Neural cell (in vitro differentiated cells): Measurements from ENCODE around the gene LCAT. TPM values are rescaled to one million over a fixed set of nuclear protein-coding genes. Genes with fewer than 3 reads are reported as not detected.

ENCODE experiments used
- H2AFZ ChIP-seq: fragments of 200-600, 300-800 bp; sonication (generic), shearing (Covaris generic); 2 replicates; pipeline ENCODE4 v1.6.0; 2014; ENCODE audit warnings: low read depth, mild to moderate bottlenecking, antibody characterized with exemption, low read length, moderate library complexity
- H3F3A ChIP-seq: fragments of 200-600 bp; shearing (Covaris generic); 2 replicates; pipeline ENCODE4 v1.6.1; 2016; ENCODE audit warnings: mild to moderate bottlenecking, moderate library complexity, mixed read lengths, antibody characterized with exemption, low read length; ENCODE audit not compliant: insufficient read depth, poor library complexity, severe bottlenecking
- H3K27ac ChIP-seq: fragments of 200-600, 300-800 bp; sonication (generic), shearing (Covaris generic); 2 replicates; pipeline ENCODE4 v1.5.1; 2014; ENCODE audit warnings: mild to moderate bottlenecking, low read length, moderate library complexity
- H3K27me3 ChIP-seq: fragments of 300-800, 200-600 bp; sonication (generic), shearing (Covaris generic); 2 replicates; pipeline ENCODE4 v1.6.0; 2014; ENCODE audit warnings: mild to moderate bottlenecking, low read depth, low read length, moderate library complexity; ENCODE audit not compliant: insufficient read depth
- H3K36me3 ChIP-seq: fragments of 300-800, 200-600 bp; sonication (generic), shearing (Covaris generic); 2 replicates; pipeline ENCODE4 v1.5.1; 2014; ENCODE audit warnings: mild to moderate bottlenecking, antibody characterized with exemption, low read length, moderate library complexity; ENCODE audit not compliant: insufficient read depth
- H3K4me2 ChIP-seq: fragments of 300-800, 200-600 bp; sonication (generic), shearing (Covaris generic); 2 replicates; pipeline ENCODE4 v1.6.0; 2014; ENCODE audit warnings: mild to moderate bottlenecking, low read length
- H3K4me3 ChIP-seq: fragments of 300-800, 200-600 bp; sonication (generic), shearing (Covaris generic); 2 replicates; pipeline ENCODE4 v1.5.1; 2014; ENCODE audit warnings: mild to moderate bottlenecking, low read length, moderate library complexity
- H3K79me2 ChIP-seq: fragments of 200-600 bp; shearing (Covaris generic); replicated peaks from 2 replicates; pipeline ENCODE4 v1.6.0; 2014; ENCODE audit warnings: mild to moderate bottlenecking, low read length, moderate library complexity; ENCODE audit not compliant: insufficient read depth
- H3K9ac ChIP-seq: fragments of 300-800, 200-600 bp; sonication (generic), shearing (Covaris generic); 2 replicates; pipeline ENCODE4 v1.6.1; 2016; ENCODE audit warnings: mild to moderate bottlenecking, low read length, mixed read lengths
- H3K9me2 ChIP-seq: fragments of 200-600 bp; shearing (Covaris generic); 2 replicates; pipeline ENCODE4 v1.6.1; 2016; ENCODE audit warnings: mild to moderate bottlenecking, low read length, mixed read lengths; ENCODE audit not compliant: insufficient read depth
- H3K9me3 ChIP-seq: fragments of 200-600, 300-800 bp; sonication (generic), shearing (Covaris generic); 2 replicates; pipeline ENCODE4 v1.6.1; 2016; ENCODE audit warnings: mild to moderate bottlenecking, mixed run types, low read length, moderate library complexity, mixed read lengths
- H4K20me1 ChIP-seq: fragments of 200-600 bp; shearing (Covaris generic); 2 replicates; pipeline ENCODE4 v1.6.1; 2016; ENCODE audit warnings: mild to moderate bottlenecking, mixed run types; ENCODE audit not compliant: insufficient read depth
- EP300 ChIP-seq: fragments of 450-650 bp; conservative IDR thresholded peaks from 2 replicates; pipeline ENCODE4 v1.6.1; 2014; ENCODE audit warnings: antibody characterized with exemption, mild to moderate bottlenecking, moderate library complexity; ENCODE audit not compliant: poor library complexity, severe bottlenecking
- EZH2 ChIP-seq: fragments of 200-600, 300-800 bp; shearing (Covaris generic), sonication (generic); IDR thresholded peaks from 2 replicates; pipeline ENCODE4 v1.6.1; 2014; ENCODE audit warnings: antibody characterized with exemption, low read length, borderline replicate concordance, mild to moderate bottlenecking; ENCODE audit not compliant: insufficient read depth, poor library complexity, severe bottlenecking
- MXI1 ChIP-seq: fragments of 450-650 bp; conservative IDR thresholded peaks from 2 replicates; pipeline ENCODE4 v1.6.1; 2014; ENCODE audit warnings: antibody characterized with exemption, mild to moderate bottlenecking; ENCODE audit not compliant: poor library complexity, severe bottlenecking
- POLR2AphosphoS5 ChIP-seq: IDR thresholded peaks from 2 replicates; pipeline ENCODE4 v1.6.1; 2012
- RAD21 ChIP-seq: fragments of 450-650 bp; conservative IDR thresholded peaks from 2 replicates; pipeline ENCODE4 v1.6.1; 2014; ENCODE audit warnings: antibody characterized with exemption, mild to moderate bottlenecking, moderate library complexity
- SMC3 ChIP-seq: fragments of 450-650 bp; conservative IDR thresholded peaks from 2 replicates; pipeline ENCODE4 v1.6.1; 2014; ENCODE audit warnings: antibody characterized with exemption, mild to moderate bottlenecking, moderate library complexity; ENCODE audit not compliant: poor library complexity
- TAF1 ChIP-seq: IDR thresholded peaks from 2 replicates; pipeline ENCODE4 v1.6.1; 2012; ENCODE audit warnings: low read depth
- polyA plus RNA-seq: library from polyadenylated mRNA; depleted of rRNA; stranded (reverse); fragments of >200 nt; gene quantifications from 2 replicates; pipeline ENCODE4 v1.2.3, GENCODE V29; 2014
- TF ChIP-seq, protein P1 (sequence below): IDR thresholded peaks from 2 replicates; pipeline ENCODE4 v1.6.1; 2012; ENCODE audit warnings: borderline replicate concordance
- TF ChIP-seq, protein P2 (sequence below): fragments of 450-650 bp; IDR thresholded peaks from 2 replicates; pipeline ENCODE4 v1.5.1; 2014; ENCODE audit warnings: antibody characterized with exemption, mild to moderate bottlenecking, moderate library complexity; ENCODE audit not compliant: poor library complexity, severe bottlenecking

LCAT gene
- polyA plus RNA-seq, 1 donor from 2014 or later: 0.32 TPM

DNA sequence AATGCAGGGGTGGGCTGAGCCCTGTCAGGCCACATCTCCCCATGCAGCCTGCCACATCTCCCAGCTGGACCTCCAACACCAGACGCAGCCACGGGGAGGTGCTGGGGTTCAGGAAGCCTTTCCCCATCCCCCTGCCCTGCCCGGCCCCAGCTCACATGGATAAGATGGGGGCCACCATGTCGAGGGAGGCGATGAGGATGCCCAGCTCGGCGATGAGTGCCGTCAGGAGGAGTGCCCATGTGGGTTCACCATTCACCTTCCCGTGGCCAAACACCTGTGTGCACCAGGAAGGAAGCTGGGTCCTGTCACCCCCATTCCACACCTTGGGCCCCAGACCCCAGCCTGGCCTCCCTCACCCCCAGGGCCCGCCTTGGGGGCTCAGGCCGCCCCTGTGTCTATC, 5.7 kb upstream of the LCAT start:
- no peaks in the 10 kb centered on the region for H3F3A ChIP-seq
- no peak overlapping the region for H2AFZ ChIP-seq
- no peak overlapping the region for H3K4me2 ChIP-seq
- H3K79me2 ChIP-seq: no peaks in the 10 kb centered on the region
- H3K27ac ChIP-seq: no peak overlapping the region
- no peaks in the 10 kb centered on the region for H3K36me3 ChIP-seq
- H3K27me3 ChIP-seq: no peaks in the 10 kb centered on the region
- no peaks in the 10 kb centered on the region for H3K9me3 ChIP-seq
- no peaks in the 10 kb centered on the region for H3K9me2 ChIP-seq
- TF ChIP-seq TAF1 (no peak), SMC3 (no peak), MXI1 (no peak), POLR2AphosphoS5 (no peak), EP300 (no peak), RAD21 (no peak), EZH2 (no peak)
- TF ChIP-seq, protein P1, sequence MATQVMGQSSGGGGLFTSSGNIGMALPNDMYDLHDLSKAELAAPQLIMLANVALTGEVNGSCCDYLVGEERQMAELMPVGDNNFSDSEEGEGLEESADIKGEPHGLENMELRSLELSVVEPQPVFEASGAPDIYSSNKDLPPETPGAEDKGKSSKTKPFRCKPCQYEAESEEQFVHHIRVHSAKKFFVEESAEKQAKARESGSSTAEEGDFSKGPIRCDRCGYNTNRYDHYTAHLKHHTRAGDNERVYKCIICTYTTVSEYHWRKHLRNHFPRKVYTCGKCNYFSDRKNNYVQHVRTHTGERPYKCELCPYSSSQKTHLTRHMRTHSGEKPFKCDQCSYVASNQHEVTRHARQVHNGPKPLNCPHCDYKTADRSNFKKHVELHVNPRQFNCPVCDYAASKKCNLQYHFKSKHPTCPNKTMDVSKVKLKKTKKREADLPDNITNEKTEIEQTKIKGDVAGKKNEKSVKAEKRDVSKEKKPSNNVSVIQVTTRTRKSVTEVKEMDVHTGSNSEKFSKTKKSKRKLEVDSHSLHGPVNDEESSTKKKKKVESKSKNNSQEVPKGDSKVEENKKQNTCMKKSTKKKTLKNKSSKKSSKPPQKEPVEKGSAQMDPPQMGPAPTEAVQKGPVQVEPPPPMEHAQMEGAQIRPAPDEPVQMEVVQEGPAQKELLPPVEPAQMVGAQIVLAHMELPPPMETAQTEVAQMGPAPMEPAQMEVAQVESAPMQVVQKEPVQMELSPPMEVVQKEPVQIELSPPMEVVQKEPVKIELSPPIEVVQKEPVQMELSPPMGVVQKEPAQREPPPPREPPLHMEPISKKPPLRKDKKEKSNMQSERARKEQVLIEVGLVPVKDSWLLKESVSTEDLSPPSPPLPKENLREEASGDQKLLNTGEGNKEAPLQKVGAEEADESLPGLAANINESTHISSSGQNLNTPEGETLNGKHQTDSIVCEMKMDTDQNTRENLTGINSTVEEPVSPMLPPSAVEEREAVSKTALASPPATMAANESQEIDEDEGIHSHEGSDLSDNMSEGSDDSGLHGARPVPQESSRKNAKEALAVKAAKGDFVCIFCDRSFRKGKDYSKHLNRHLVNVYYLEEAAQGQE: no peak
- TF ChIP-seq, protein P2, sequence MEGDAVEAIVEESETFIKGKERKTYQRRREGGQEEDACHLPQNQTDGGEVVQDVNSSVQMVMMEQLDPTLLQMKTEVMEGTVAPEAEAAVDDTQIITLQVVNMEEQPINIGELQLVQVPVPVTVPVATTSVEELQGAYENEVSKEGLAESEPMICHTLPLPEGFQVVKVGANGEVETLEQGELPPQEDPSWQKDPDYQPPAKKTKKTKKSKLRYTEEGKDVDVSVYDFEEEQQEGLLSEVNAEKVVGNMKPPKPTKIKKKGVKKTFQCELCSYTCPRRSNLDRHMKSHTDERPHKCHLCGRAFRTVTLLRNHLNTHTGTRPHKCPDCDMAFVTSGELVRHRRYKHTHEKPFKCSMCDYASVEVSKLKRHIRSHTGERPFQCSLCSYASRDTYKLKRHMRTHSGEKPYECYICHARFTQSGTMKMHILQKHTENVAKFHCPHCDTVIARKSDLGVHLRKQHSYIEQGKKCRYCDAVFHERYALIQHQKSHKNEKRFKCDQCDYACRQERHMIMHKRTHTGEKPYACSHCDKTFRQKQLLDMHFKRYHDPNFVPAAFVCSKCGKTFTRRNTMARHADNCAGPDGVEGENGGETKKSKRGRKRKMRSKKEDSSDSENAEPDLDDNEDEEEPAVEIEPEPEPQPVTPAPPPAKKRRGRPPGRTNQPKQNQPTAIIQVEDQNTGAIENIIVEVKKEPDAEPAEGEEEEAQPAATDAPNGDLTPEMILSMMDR: no peak
- H4K20me1 ChIP-seq: no peaks in the 10 kb centered on the region
- no peak overlapping the region for H3K4me3 ChIP-seq
- no peak overlapping the region for H3K9ac ChIP-seq

DNA sequence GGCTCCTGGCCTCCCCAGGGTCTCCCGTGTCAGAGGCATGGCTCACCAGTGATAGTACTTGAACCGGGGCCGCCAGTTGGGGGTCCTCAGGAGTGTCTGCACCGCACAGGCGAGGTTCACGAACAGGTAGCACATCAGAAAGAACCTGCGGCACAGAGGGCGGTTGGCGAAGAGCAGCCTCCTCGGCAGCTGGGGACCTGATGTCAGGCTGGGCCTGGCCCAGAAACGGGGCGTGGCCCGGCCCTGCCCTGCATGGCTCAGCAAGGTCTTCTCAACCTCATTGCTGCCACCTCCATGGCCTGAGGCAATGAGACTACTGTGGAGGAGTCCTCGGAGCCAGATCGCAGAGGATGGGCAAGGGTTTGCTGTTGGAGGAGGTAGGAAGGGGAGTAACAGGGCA, 4.1 kb upstream of the LCAT start:
- Histone ChIP-seq H3K36me3 (no peaks in the 10 kb centered on the region), H3K27ac (no peak overlapping the region), H3K9ac (no peak overlapping the region), H3K9me3 (no peaks in the 10 kb centered on the region), H3K27me3 (no peaks in the 10 kb centered on the region), H3K79me2 (no peaks in the 10 kb centered on the region), H2AFZ (no peak overlapping the region), H3K4me2 (no peak overlapping the region), H4K20me1 (no peaks in the 10 kb centered on the region), H3F3A (no peaks in the 10 kb centered on the region), H3K4me3 (no peak overlapping the region), H3K9me2 (no peaks in the 10 kb centered on the region)
- TF ChIP-seq TAF1 (no peak), MXI1 (no peak), EP300 (no peak), RAD21 (no peak), POLR2AphosphoS5 (no peak), EZH2 (no peak), SMC3 (no peak)
- TF ChIP-seq, protein P1: no peak
- TF ChIP-seq, protein P2: no peak
